Fibroblast of lung (primary cell): ENCODE data around the gene TMEM178B. TPM values are rescaled to one million over a fixed set of nuclear protein-coding genes. Genes with fewer than 3 reads are reported as not detected.
"Not testable (repeated sequence)": the region's sequence is repeated elsewhere in the genome, so short reads cannot be mapped to it uniquely, and the experiment has no call there.

Experiments
- DNase-seq, 2 donors: peaks; one replicate each; pipeline versions ENCODE4 v3.0.0 to v3.0.0-alpha.2; 2010; ENCODE audit warnings: low read depth in 2 of 2
- H2AFZ ChIP-seq: 2 replicates; pipeline ENCODE4 v1.5.1; 2012; ENCODE audit warnings: low read length, control low read depth, inconsistent platforms
- H3K27ac ChIP-seq: 2 replicates; pipeline ENCODE4 v1.5.1; 2011; ENCODE audit warnings: low read length, control low read depth; ENCODE audit not compliant: insufficient read depth
- H3K27me3 ChIP-seq: 2 replicates; pipeline ENCODE4 v1.5.1; 2011; ENCODE audit warnings: mild to moderate bottlenecking, low read length; ENCODE audit not compliant: control insufficient read depth, insufficient read depth
- H3K36me3 ChIP-seq: 2 replicates; pipeline ENCODE4 v1.5.1; 2011; ENCODE audit warnings: low read length; ENCODE audit not compliant: control insufficient read depth, insufficient read depth
- H3K4me1 ChIP-seq: 2 replicates; pipeline ENCODE4 v1.5.1; 2011; ENCODE audit warnings: low read length; ENCODE audit not compliant: control insufficient read depth, insufficient read depth; ENCODE audit errors: extremely low read depth
- H3K4me2 ChIP-seq: 2 replicates; pipeline ENCODE4 v1.5.1; 2011; ENCODE audit warnings: low read length, control low read depth; ENCODE audit not compliant: insufficient read depth; ENCODE audit errors: extremely low read depth
- H3K4me3 ChIP-seq, 4 experiments: fragments of 200-600 bp in 1 of 4; sonication (generic) in 1 of 4; replicated peaks in 1 of 4; 2 replicates each; pipeline ENCODE4 v1.5.1; 2011 to 2016; ENCODE audit warnings: low read length in 4 of 4, low read depth in 3 of 4, mild to moderate bottlenecking in 3 of 4, control low read depth in 2 of 4, inconsistent platforms in 1 of 4, mixed read lengths in 1 of 4; ENCODE audit not compliant: insufficient read depth in 1 of 4; ENCODE audit errors: control extremely low read depth in 1 of 4
- H3K79me2 ChIP-seq: 2 replicates; pipeline ENCODE4 v1.5.1; 2012; ENCODE audit warnings: mild to moderate bottlenecking, low read length, inconsistent platforms; ENCODE audit not compliant: control insufficient read depth, insufficient read depth
- H3K9ac ChIP-seq: 2 replicates; pipeline ENCODE4 v1.5.1; 2011; ENCODE audit warnings: mild to moderate bottlenecking, low read length, control low read depth; ENCODE audit not compliant: insufficient read depth
- H3K9me3 ChIP-seq: 2 replicates; pipeline ENCODE4 v1.5.1; 2012; ENCODE audit warnings: low read depth, low read length; ENCODE audit not compliant: control insufficient read depth, insufficient read depth
- H4K20me1 ChIP-seq: 2 replicates; pipeline ENCODE4 v1.5.1; 2011; ENCODE audit warnings: low read length; ENCODE audit not compliant: control insufficient read depth, insufficient read depth; ENCODE audit errors: extremely low read depth
- EZH2 ChIP-seq: IDR thresholded peaks from 2 replicates; pipeline ENCODE4 v1.5.1; 2012; ENCODE audit warnings: low read length, control low read depth, mild to moderate bottlenecking; ENCODE audit errors: missing control alignments
- polyA plus RNA-seq, 2 donors: library from polyadenylated mRNA; depleted of rRNA in 1 of 2; stranded (reverse) in 1 of 2; unstranded in 1 of 2; fragments of >200 nt; gene quantifications; 2 replicates each; pipeline ENCODE4 v1.2.1, GENCODE V29; 2011 to 2012; ENCODE audit warnings: missing spikeins in 1 of 2
- total RNA-seq: library from RNA; depleted of rRNA; stranded (reverse); fragments of >200 nt; gene quantifications from 2 replicates; pipeline ENCODE4 v1.2.1, GENCODE V29; 2014

The TMEM178B gene
- total and polyA plus RNA-seq, 2 donors (not counting 1 experiment from before 2014, with no cell fraction given), result under 0.01 to 0.14 TPM

GRCh38 chr7:141167381-141167964 is 93.6 kb downstream of the TMEM178B start:
- no peak overlapping the region for H3K4me2 ChIP-seq
- H3K79me2 ChIP-seq, result no peaks in the 10 kb centered on the region
- no peak overlapping the region for H3K27ac ChIP-seq
- DNase-seq, result no peak
- H3K27me3 ChIP-seq, result no peaks in the 10 kb centered on the region
- no peaks in the 10 kb centered on the region for H3K9me3 ChIP-seq
- H3K4me1 ChIP-seq, result no peaks in the 10 kb centered on the region
- no peaks in the 10 kb centered on the region for H4K20me1 ChIP-seq
- H3K36me3 ChIP-seq, result no peaks in the 10 kb centered on the region
- H2AFZ ChIP-seq, result no peak overlapping the region
- no peak overlapping the region for H3K4me3 ChIP-seq
- H3K9ac ChIP-seq, result no peak overlapping the region
- no peak for TF ChIP-seq EZH2

- not testable (repeated sequence) for H3K27ac ChIP-seq, H3K9me3 ChIP-seq, H3K79me2 ChIP-seq, H3K4me2 ChIP-seq, H3K9ac ChIP-seq, H3K36me3 ChIP-seq, H3K27me3 ChIP-seq, H3K4me1 ChIP-seq, H3K4me3 ChIP-seq, H2AFZ ChIP-seq, DNase-seq, H4K20me1 ChIP-seq
These were observed 95.3 kb downstream of the TMEM178B start for GRCh38 chr7:141169157-141169556.

- not testable (repeated sequence) for H3K9ac ChIP-seq, H3K4me1 ChIP-seq, H3K27ac ChIP-seq, H4K20me1 ChIP-seq, H3K9me3 ChIP-seq, H2AFZ ChIP-seq, DNase-seq, H3K4me3 ChIP-seq, H3K36me3 ChIP-seq, H3K4me2 ChIP-seq, H3K27me3 ChIP-seq, H3K79me2 ChIP-seq
These were observed 101.9 kb downstream of the TMEM178B start for GRCh38 chr7:141175728-141176127.

- not testable (repeated sequence) for H2AFZ ChIP-seq, H3K27ac ChIP-seq, H3K79me2 ChIP-seq, H3K4me1 ChIP-seq, H4K20me1 ChIP-seq, H3K4me2 ChIP-seq, H3K9ac ChIP-seq, H3K27me3 ChIP-seq, H3K4me3 ChIP-seq, H3K9me3 ChIP-seq, DNase-seq, H3K36me3 ChIP-seq
These were observed 103.3 kb downstream of the TMEM178B start for GRCh38 chr7:141177120-141177519.
